CD4-positive, alpha-beta memory T cell (primary cell): ENCODE results near the gene PRR30. TPM values are rescaled to one million over a fixed set of nuclear protein-coding genes. Genes with fewer than 3 reads are reported as not detected.

ENCODE experiments used
- CTCF ChIA-PET: fragments of 350-600 bp; sonication (Branson Sonifier 250); formaldehyde crosslinking; loops from one replicate; lab custom pipeline; 2021; ENCODE audit warnings: inconsistent platforms; ENCODE audit not compliant: partially characterized antibody; lab: Charles Lee
- POLR2A ChIA-PET: fragments of 350-600 bp; sonication (Branson Sonifier 250); formaldehyde crosslinking; loops from one replicate; lab custom pipeline; 2021; ENCODE audit not compliant: partially characterized antibody; lab: Charles Lee
- DNase-seq, 5 donors: peaks; one replicate each; pipeline versions ENCODE4 v3.0.0 to v3.0.0-alpha.2; 2020 to 2022; ENCODE audit warnings: mixed read lengths in 1 of 5
- H3K27ac ChIP-seq: one replicate; pipeline ENCODE4 v1.7.0; 2013; ENCODE audit warnings: low read depth, low read length
- H3K27me3 ChIP-seq: 2 replicates; pipeline ENCODE4 v1.7.0; 2013; ENCODE audit warnings: mild to moderate bottlenecking, low read length, moderate library complexity; ENCODE audit not compliant: insufficient read depth
- H3K36me3 ChIP-seq: 2 replicates; pipeline ENCODE4 v1.7.0; 2013; ENCODE audit warnings: mild to moderate bottlenecking, low read length, moderate library complexity; ENCODE audit not compliant: insufficient read depth
- H3K4me1 ChIP-seq: 2 replicates; pipeline ENCODE4 v1.7.0; 2013; ENCODE audit warnings: mild to moderate bottlenecking, low read length, moderate library complexity; ENCODE audit not compliant: insufficient read depth
- H3K4me3 ChIP-seq, 2 donors: one replicate each; pipeline ENCODE4 v1.7.0; 2013; ENCODE audit warnings: low read length in 2 of 2, mild to moderate bottlenecking in 1 of 2
- H3K9me3 ChIP-seq, 2 donors: one replicate each; pipeline ENCODE4 v1.7.0; 2013; ENCODE audit warnings: low read length in 2 of 2, control low read depth in 1 of 2; ENCODE audit not compliant: control insufficient read depth in 1 of 2
- H3K27ac Mint-ChIP-seq, 7 donors: one replicate each; pipeline ENCODE4 v1.8.0; 2020 to 2021; ENCODE audit warnings: mixed read lengths in 7 of 7, mild to moderate bottlenecking in 6 of 7, inconsistent platforms in 3 of 7, moderate library complexity in 3 of 7
- H3K27me3 Mint-ChIP-seq, 2 donors: one replicate each; pipeline ENCODE4 v1.8.0; 2020 to 2021; ENCODE audit warnings: mixed read lengths in 2 of 2
- H3K36me3 Mint-ChIP-seq, 2 donors: one replicate each; pipeline ENCODE4 v1.8.0; 2020 to 2021; ENCODE audit warnings: mixed read lengths in 2 of 2, inconsistent platforms in 1 of 2, mild to moderate bottlenecking in 1 of 2
- H3K4me1 Mint-ChIP-seq, 4 donors: one replicate each; pipeline ENCODE4 v1.8.0; 2020 to 2021; ENCODE audit warnings: mixed read lengths in 4 of 4, mild to moderate bottlenecking in 1 of 4
- H3K4me3 Mint-ChIP-seq, 8 donors: one replicate each; pipeline ENCODE4 v1.8.0; 2020 to 2021; ENCODE audit warnings: mixed read lengths in 8 of 8, mild to moderate bottlenecking in 7 of 8, moderate library complexity in 6 of 8, inconsistent platforms in 3 of 8
- H3K9me3 Mint-ChIP-seq, 8 donors: one replicate each; pipeline ENCODE4 v1.8.0; 2020 to 2021; ENCODE audit warnings: mixed read lengths in 8 of 8, mild to moderate bottlenecking in 5 of 8, inconsistent platforms in 3 of 8, moderate library complexity in 1 of 8
- intact Hi-C: fragments of 100-400 bp; cut with micrococcal nuclease; formaldehyde crosslinking; loops from one replicate; pipeline ENCODE4 v1.15.1; 2023
- polyA plus RNA-seq, 2 donors: library from polyadenylated mRNA; unstranded; fragments of 300-500 nt; fragmentation: Illumina TruSeq; gene quantifications; one replicate each; pipeline ENCODE4 v1.2.3, GENCODE V29; 2021
- total RNA-seq, 2 experiments: library from RNA; stranded (reverse); gene quantifications; one replicate each; pipeline ENCODE4 v1.2.3, GENCODE V29; 2021

PRR30 gene
- total and polyA plus RNA-seq, 4 experiments from 2014 or later, result not detected

- no peak overlapping the region for H3K27ac ChIP-seq
- H3K9me3 ChIP-seq, result no peaks in the 10 kb centered on the region
- no peaks in the 10 kb centered on the region for H3K36me3 Mint-ChIP-seq
- H3K27me3 ChIP-seq, result no peaks in the 10 kb centered on the region
- no peaks in the 10 kb centered on the region for H3K36me3 ChIP-seq
- no peak overlapping the region for H3K4me3 Mint-ChIP-seq
- H3K4me3 ChIP-seq, result no peak overlapping the region
- DNase-seq, result no peak
- H3K27me3 Mint-ChIP-seq, result peaks cover 0 to 5% of the 10 kb centered on the region in 2 donors
- peak overlapping the region in 1 of 7 donors; percentile 56 for H3K27ac Mint-ChIP-seq
- ChIA-PET POLR2A (no interaction called here), CTCF (interaction anchor here (0.7 to 1.6 kb wide), 2 partner anchors 16 to 31 kb away, joined by 3 to 9 read pairs; partner anchors contain the start of gene ABHD1)
- no peaks in the 10 kb centered on the region for H3K4me1 Mint-ChIP-seq
- H3K9me3 Mint-ChIP-seq, result no peaks in the 10 kb centered on the region
- H3K4me1 ChIP-seq, result no peaks in the 10 kb centered on the region
- intact Hi-C loops, result no loop called here
Measured at GRCh38 chr2:27154488-27154887, 15.3 kb upstream of the PRR30 start.

GRCh38 chr2:27152796-27153464 is 13.7 kb upstream of the PRR30 start:
- intact Hi-C loops, result no loop called here
- Histone ChIP-seq H3K9me3 (no peaks in the 10 kb centered on the region), H3K4me3 (no peak overlapping the region), H3K27ac (no peak overlapping the region), H3K36me3 (no peaks in the 10 kb centered on the region), H3K27me3 (no peaks in the 10 kb centered on the region), H3K4me1 (no peaks in the 10 kb centered on the region)
- peaks cover under 1 to 6% of the 10 kb centered on the region in 2 donors for H3K27me3 Mint-ChIP-seq
- CTCF ChIA-PET, result interaction anchor here (1.4 kb wide), 1 partner anchor 19 kb away, joined by 3 read pairs; no protein-coding TSS in a partner anchor
- no peak overlapping the region for H3K4me3 Mint-ChIP-seq
- no peaks in the 10 kb centered on the region for H3K36me3 Mint-ChIP-seq
- DNase-seq, result no peak
- POLR2A ChIA-PET, result no interaction called here
- H3K4me1 Mint-ChIP-seq, result no peaks in the 10 kb centered on the region
- H3K9me3 Mint-ChIP-seq, result no peaks in the 10 kb centered on the region
- peak overlapping the region in 1 of 7 donors; percentile 19 for H3K27ac Mint-ChIP-seq

GRCh38 chr2:27152102-27152795 is 13.0 kb upstream of the PRR30 start:
- Mint-ChIP-seq H3K27ac (peak overlapping the region in 1 of 7 donors; percentile 19), H3K4me1 (no peaks in the 10 kb centered on the region), H3K36me3 (no peaks in the 10 kb centered on the region), H3K27me3 (peaks cover 2 to 8% of the 10 kb centered on the region in 2 donors), H3K4me3 (no peak overlapping the region), H3K9me3 (no peaks in the 10 kb centered on the region)
- Histone ChIP-seq H3K9me3 (no peaks in the 10 kb centered on the region), H3K27me3 (no peaks in the 10 kb centered on the region), H3K4me1 (no peaks in the 10 kb centered on the region), H3K36me3 (no peaks in the 10 kb centered on the region), H3K27ac (no peak overlapping the region), H3K4me3 (no peak overlapping the region)
- CTCF ChIA-PET, result interaction anchor here (0.9 to 1.4 kb wide), 3 partner anchors 8 to 150 kb away, joined by 3 read pairs; no protein-coding TSS in a partner anchor
- POLR2A ChIA-PET, result no interaction called here
- intact Hi-C loops, result no loop called here
- DNase-seq, result no peak

- H3K27me3 Mint-ChIP-seq, result peaks cover 3 to 8% of the 10 kb centered on the region in 2 donors
- ChIA-PET CTCF (interaction anchor here (0.9 to 1.4 kb wide), 2 partner anchors 10 to 19 kb away, joined by 3 to 6 read pairs; no protein-coding TSS in a partner anchor), POLR2A (no interaction called here)
- H3K36me3 ChIP-seq, result no peaks in the 10 kb centered on the region
- no peak for DNase-seq
- intact Hi-C loops, result no loop called here
- no peaks in the 10 kb centered on the region for H3K27me3 ChIP-seq
- no peak overlapping the region for H3K4me3 ChIP-seq
- H3K9me3 ChIP-seq, result no peaks in the 10 kb centered on the region
- no peak overlapping the region for H3K27ac Mint-ChIP-seq
- no peak overlapping the region for H3K27ac ChIP-seq
- H3K36me3 Mint-ChIP-seq, result no peaks in the 10 kb centered on the region
- no peaks in the 10 kb centered on the region for H3K9me3 Mint-ChIP-seq
- no peak overlapping the region for H3K4me3 Mint-ChIP-seq
- H3K4me1 ChIP-seq, result no peaks in the 10 kb centered on the region
- H3K4me1 Mint-ChIP-seq, result no peaks in the 10 kb centered on the region
Measured at GRCh38 chr2:27150639-27151230, 11.5 kb upstream of the PRR30 start.

- intact Hi-C loops, result no loop called here
- POLR2A ChIA-PET, result no interaction called here
- H3K9me3 ChIP-seq, result no peaks in the 10 kb centered on the region
- Mint-ChIP-seq H3K36me3 (no peaks in the 10 kb centered on the region), H3K27me3 (peaks cover 3 to 8% of the 10 kb centered on the region in 2 donors), H3K4me3 (no peak overlapping the region), H3K4me1 (no peaks in the 10 kb centered on the region), H3K9me3 (no peaks in the 10 kb centered on the region), H3K27ac (no peak overlapping the region)
- CTCF ChIA-PET, result no interaction called here
- H3K36me3 ChIP-seq, result no peaks in the 10 kb centered on the region
- no peak overlapping the region for H3K27ac ChIP-seq
- no peaks in the 10 kb centered on the region for H3K27me3 ChIP-seq
- H3K4me1 ChIP-seq, result no peaks in the 10 kb centered on the region
- no peak for DNase-seq
- no peak overlapping the region for H3K4me3 ChIP-seq
Measured at GRCh38 chr2:27149570-27150405, 10.6 kb upstream of the PRR30 start.

GRCh38 chr2:27148801-27149439 is 9.7 kb upstream of the PRR30 start, which contains the start of gene TCF23:
TCF23 (plus strand) TSS chr2:27149004; CDS start chr2:27149134, 130 bp downstream.
- Mint-ChIP-seq H3K4me3 (no peak within 1 kb of the TSS), H3K9me3 (no peaks in the 10 kb centered on the region), H3K27ac (no peak within 1 kb of the TSS), H3K27me3 (peaks cover 3 to 8% of the 10 kb centered on the region in 2 donors), H3K4me1 (no peaks in the 10 kb centered on the region), H3K36me3 (no peaks in the 10 kb centered on the region)
- POLR2A ChIA-PET, result no interaction called here
- intact Hi-C loops, result no loop called here
- no peak within 1 kb of the TSS for H3K27ac ChIP-seq
- no peaks in the 10 kb centered on the region for H3K9me3 ChIP-seq
- no peaks in the 10 kb centered on the region for H3K4me1 ChIP-seq
- CTCF ChIA-PET, result no interaction called here
- H3K36me3 ChIP-seq, result no peaks in the 10 kb centered on the region
- DNase-seq, result no peak
- no peak within 1 kb of the TSS for H3K4me3 ChIP-seq
- no peaks in the 10 kb centered on the region for H3K27me3 ChIP-seq
